A549 (cell line): ENCODE data around the gene IL4I1. TPM values are rescaled to one million over a fixed set of nuclear protein-coding genes. Genes with fewer than 3 reads are reported as not detected.

Source experiments
- ATAC-seq, 2 experiments: fragments of 200-7000 bp in 1 of 2; fragments of >200 bp in 1 of 2; cut with Nextera tagmentation in 1 of 2; cut with Tn5 transposase in 1 of 2; 3 replicates each; pipeline versions ENCODE4 v1.8.0 to v1.9.1; 2018 to 2020; ENCODE audit warnings: mild to moderate bottlenecking in 1 of 2, moderate library complexity in 1 of 2
- CTCF ChIA-PET: fragments of 300-600 bp; sonication (Branson Sonifier 250); formaldehyde crosslinking; extraction: SDS; loops from one replicate; lab custom pipeline; 2021; ENCODE audit warnings: antibody characterized with exemption, inconsistent platforms; lab: Yijun Ruan, JAX
- POLR2A ChIA-PET: fragments of 350-600 bp; formaldehyde crosslinking; extraction: SDS; loops from one replicate; lab custom pipeline; 2021; ENCODE audit warnings: antibody characterized with exemption, inconsistent platforms; lab: Yijun Ruan, JAX
- DNase-seq, 2 experiments: peaks; one replicate each; pipeline versions ENCODE4 v3.0.0 to v3.0.0-alpha.2; 2011 to 2016; ENCODE audit warnings: low read depth in 1 of 2, low spot score in 1 of 2
- FAIRE-seq: peaks from 2 replicates; lab custom pipeline; 2011; peaks lifted over from hg19 to GRCh38; lab: Jason Lieb, UNC
- H3K27ac ChIP-seq, 2 experiments: fragments of >200 bp; sonication (Bioruptor Twin); formaldehyde crosslinking; 3 replicates each; pipeline ENCODE4 v1.5.1; 2016 to 2017
- H3K4me1 ChIP-seq: fragments of >200 bp; sonication (Bioruptor Twin); formaldehyde crosslinking; 3 replicates; pipeline ENCODE4 v1.6.1; 2016
- H3K4me2 ChIP-seq: fragments of >200 bp; sonication (Bioruptor Twin); formaldehyde crosslinking; 3 replicates; pipeline ENCODE4 v1.6.1; 2016
- H3K4me3 ChIP-seq: fragments of >200 bp; sonication (Bioruptor Twin); formaldehyde crosslinking; 3 replicates; pipeline ENCODE4 v1.5.1; 2016
- H3K9me3 ChIP-seq: fragments of >200 bp; sonication (Bioruptor Twin); formaldehyde crosslinking; 3 replicates; pipeline ENCODE4 v1.6.1; 2016
- ESRRA ChIP-seq: fragments of 150-350 bp; IDR thresholded peaks from 2 replicates; pipeline ENCODE4 v1.6.1; 2014; ENCODE audit warnings: mild to moderate bottlenecking, low read length, borderline replicate concordance
- FOSL2 ChIP-seq, 2 experiments: fragments of 450-650 bp in 1 of 2; fragments of >200 bp in 1 of 2; sonication (Bioruptor Twin) in 1 of 2; formaldehyde crosslinking; IDR thresholded peaks; 2 replicates each; pipeline versions ENCODE4 v1.5.0 to v1.6.1; 2016 to 2020; ENCODE audit warnings: mild to moderate bottlenecking in 1 of 2, moderate library complexity in 1 of 2
- HEYL ChIP-seq: fragments of 250-450 bp; sonication (Bioruptor Pico); IDR thresholded peaks from 2 replicates; pipeline ENCODE4 v1.8.0; 2021; ENCODE audit warnings: mild to moderate bottlenecking, moderate library complexity
- HOXA7 ChIP-seq: fragments of 250-450 bp; sonication (Bioruptor Pico); IDR thresholded peaks from 2 replicates; pipeline ENCODE4 v1.5.0; 2020; ENCODE audit warnings: mild to moderate bottlenecking, moderate library complexity
- HOXB13 ChIP-seq: fragments of 250-450 bp; sonication (Bioruptor Pico); IDR thresholded peaks from 2 replicates; pipeline ENCODE4 v1.5.0; 2020; ENCODE audit warnings: low read depth, mild to moderate bottlenecking, moderate library complexity
- JUNB ChIP-seq: fragments of >200 bp; sonication (Bioruptor Twin); formaldehyde crosslinking; IDR thresholded peaks from 2 replicates; pipeline ENCODE4 v1.6.1; 2016
- MAZ ChIP-seq: fragments of 150-350 bp; IDR thresholded peaks from 2 replicates; pipeline ENCODE4 v1.6.1; 2014; ENCODE audit warnings: antibody characterized with exemption, low read depth, low read length, borderline replicate concordance
- NPAS2 ChIP-seq: fragments of 250-450 bp; sonication (Bioruptor Pico); IDR thresholded peaks from 2 replicates; pipeline ENCODE4 v1.8.0; 2022; ENCODE audit warnings: mild to moderate bottlenecking, moderate library complexity, borderline replicate concordance
- NR3C1 ChIP-seq: fragments of >200 bp; sonication (Bioruptor Twin); formaldehyde crosslinking; IDR thresholded peaks from 3 replicates; pipeline ENCODE4 v1.6.1; 2017
- PBX3 ChIP-seq: IDR thresholded peaks from 2 replicates; pipeline ENCODE4 v1.6.1; 2012
- POLR2AphosphoS2 ChIP-seq: conservative IDR thresholded peaks from 2 replicates; pipeline ENCODE4 v1.6.1; 2012; ENCODE audit warnings: low read length, improper control_type of control experiment, inconsistent platforms
- REST ChIP-seq: fragments of 200-600 bp; sonication (generic); IDR thresholded peaks from 2 replicates; pipeline ENCODE4 v1.6.1; 2016; ENCODE audit warnings: antibody characterized with exemption, mild to moderate bottlenecking, moderate library complexity
- RFX5 ChIP-seq: fragments of 450-650 bp; IDR thresholded peaks from 2 replicates; pipeline ENCODE4 v1.7.1; 2014; ENCODE audit warnings: antibody characterized with exemption, mild to moderate bottlenecking, moderate library complexity
- RNF2 ChIP-seq: fragments of 200-600 bp; sonication (generic); IDR thresholded peaks from 2 replicates; pipeline ENCODE4 v1.6.1; 2016; ENCODE audit warnings: low read depth, mild to moderate bottlenecking, antibody characterized with exemption, moderate library complexity, borderline replicate concordance
- ZSCAN20 ChIP-seq: fragments of 250-450 bp; sonication (Bioruptor Pico); IDR thresholded peaks from 2 replicates; pipeline ENCODE4 v1.8.0; 2022; ENCODE audit warnings: mild to moderate bottlenecking, moderate library complexity
- WGBS: methylation state at CpG from one replicate; pipeline ENCODE4 v1.1.6; 2017; ENCODE audit errors: missing lambda C conversion rate; 5-methylcytosine and 5-hydroxymethylcytosine counted together
- polyA plus RNA-seq, 4 experiments: library from polyadenylated mRNA; depleted of rRNA in 3 of 4; stranded (reverse); fragments of >200 nt; fragmentation: RNase III in 1 of 4; extraction: RNeasy Plus Mini Kit Qiagen cat#74134 plus additional on column Dnase treatment in 1 of 4; gene quantifications; 2 replicates in 3 of 4; 3 replicates in 1 of 4; pipeline ENCODE4 v1.2.3, GENCODE V29; 2011 to 2017

The IL4I1 gene
- polyA plus RNA-seq, 2 of the 4 experiments (the other 2 are of a cell fraction) = 0.18 to 0.62 TPM

GRCh38 chr19:49844138-49845095 is 52.3 kb downstream of the IL4I1 start:
- H3K4me2 ChIP-seq = no peak overlapping the region
- H3K4me3 ChIP-seq = no peak overlapping the region
- FAIRE-seq (no peak), ATAC-seq (no peak), DNase-seq (no peak)
- no peaks in the 10 kb centered on the region for H3K4me1 ChIP-seq
- no peak for TF ChIP-seq MAZ
- CTCF ChIA-PET = interaction anchor here (0.8 to 3.2 kb wide), 8 partner anchors 8 to 172 kb away, joined by 3 to 7 read pairs (median 3); no protein-coding TSS in a partner anchor
- POLR2A ChIA-PET = no interaction called here
- no peak overlapping the region for H3K27ac ChIP-seq
- H3K9me3 ChIP-seq = no peaks in the 10 kb centered on the region
- 84% methylated on average over 13 of the region's 18 CpGs for WGBS

- Histone ChIP-seq H3K27ac (no peak overlapping the region), H3K4me1 (no peaks in the 10 kb centered on the region), H3K4me2 (no peak overlapping the region), H3K9me3 (no peaks in the 10 kb centered on the region), H3K4me3 (no peak overlapping the region)
- 85% methylated on average over 3 of the region's 3 CpGs for WGBS
- POLR2A ChIA-PET = no interaction called here
- TF ChIP-seq ZSCAN20 (CRISPR knock-in tag) (no peak), HEYL (CRISPR knock-in tag) (no peak), FOSL2 (IDR thresholded peaks at IDR 0.05) (no peak), FOSL2 (CRISPR knock-in tag; IDR thresholded peaks at IDR 0.05) (no peak), JUNB (no peak), PBX3 (no peak), RFX5 (no peak), RNF2 (no peak), NR3C1 (no peak), REST (no peak)
- FAIRE-seq (no peak), ATAC-seq (no peak), DNase-seq (no peak)
- CTCF ChIA-PET = interaction anchor here (1.4 to 3.2 kb wide), 3 partner anchors 13 to 171 kb away, joined by 3 to 7 read pairs (median 3); no protein-coding TSS in a partner anchor
Measured at GRCh38 chr19:49843265-49843664, 53.4 kb downstream of the IL4I1 start.

DNA sequence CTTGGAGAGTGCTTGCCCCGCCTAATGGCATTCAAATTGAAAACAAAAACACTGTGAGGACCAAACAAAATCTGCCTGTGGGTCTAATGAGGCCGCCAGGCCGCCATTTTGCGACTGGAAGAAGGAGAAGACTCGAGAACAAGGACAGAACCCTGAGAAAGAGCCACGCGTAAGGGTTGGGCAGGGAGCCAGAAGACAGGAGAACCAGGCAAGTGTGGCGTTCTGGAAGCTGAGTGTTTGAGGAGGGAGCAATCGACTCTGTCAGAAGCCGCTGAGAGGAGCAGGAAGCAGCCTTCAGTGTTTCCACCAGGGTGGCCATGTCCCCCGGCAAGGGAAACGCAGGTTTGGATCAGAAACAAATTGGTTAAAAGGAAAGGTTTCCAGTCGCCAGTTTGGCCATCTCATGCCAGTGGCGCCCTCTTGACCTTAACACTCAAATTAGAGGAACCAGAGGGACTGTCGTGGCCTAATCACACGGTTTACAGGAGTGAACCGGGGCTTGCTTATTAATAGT is 55.9 kb downstream of the IL4I1 start:
- no peak for DNase-seq
- no peak for TF ChIP-seq HOXA7 (CRISPR knock-in tag)
- no peak for TF ChIP-seq HOXB13 (CRISPR knock-in tag)
- no peak for TF ChIP-seq ESRRA
- no peak for TF ChIP-seq NPAS2
- no peak for TF ChIP-seq POLR2AphosphoS2
- Histone ChIP-seq H3K4me1 (no peaks in the 10 kb centered on the region), H3K27ac (no peak overlapping the region), H3K9me3 (no peaks in the 10 kb centered on the region), H3K4me2 (no peak overlapping the region), H3K4me3 (no peak overlapping the region)
- WGBS = 92% methylated on average over 17 of the region's 17 CpGs
- POLR2A ChIA-PET = no interaction called here
- CTCF ChIA-PET = interaction anchor here (0.7 kb wide), 1 partner anchor 141 kb away, joined by 3 read pairs; no protein-coding TSS in a partner anchor
- FAIRE-seq = no peak
- ATAC-seq = no peak
